Stimulated activated memory B cell treated with anti-CD40 and anti-IgM and Interleukin-4, amounts not matched to agents 10 μg/mL and 1 μg/mL and 100 μg/mL, for 72 hours (primary cell): ENCODE results near the gene DPP10.
"Not testable (repeated sequence)": the region's sequence is repeated elsewhere in the genome, so short reads cannot be mapped to it uniquely, and the experiment has no call there.

ENCODE experiments used
- ATAC-seq: fragments of 150-1000 bp; cut with Tn5 transposase; 2 replicates; pipeline ENCODE4 v1.10.0; 2021
- H3K27ac Mint-ChIP-seq: one replicate; pipeline ENCODE4 v1.8.0; 2022; ENCODE audit warnings: mild to moderate bottlenecking, mixed read lengths
- H3K27me3 Mint-ChIP-seq: one replicate; pipeline ENCODE4 v1.8.0; 2022; ENCODE audit warnings: mixed read lengths
- H3K36me3 Mint-ChIP-seq: one replicate; pipeline ENCODE4 v1.8.0; 2022; ENCODE audit warnings: mixed read lengths
- H3K4me1 Mint-ChIP-seq: one replicate; pipeline ENCODE4 v1.8.0; 2022; ENCODE audit warnings: mixed read lengths
- H3K4me3 Mint-ChIP-seq: one replicate; pipeline ENCODE4 v1.8.0; 2022; ENCODE audit warnings: mild to moderate bottlenecking, moderate library complexity, mixed read lengths
- H3K9me3 Mint-ChIP-seq: one replicate; pipeline ENCODE4 v1.8.0; 2022; ENCODE audit warnings: mixed read lengths

DPP10 gene

GRCh38 chr2:115389024-115389423 lies 946.6 kb downstream of the DPP10 start:
- H3K27me3 Mint-ChIP-seq, result no peaks in the 10 kb centered on the region
- no peak overlapping the region for H3K27ac Mint-ChIP-seq
- no peaks in the 10 kb centered on the region for H3K36me3 Mint-ChIP-seq
- no peak overlapping the region for H3K4me3 Mint-ChIP-seq
- H3K4me1 Mint-ChIP-seq, result no peaks in the 10 kb centered on the region
- H3K9me3 Mint-ChIP-seq, result peaks cover 8% of the 10 kb centered on the region
- ATAC-seq, result no peak

- Mint-ChIP-seq H3K4me3 (no peak overlapping the region), H3K36me3 (no peaks in the 10 kb centered on the region), H3K4me1 (no peaks in the 10 kb centered on the region), H3K27ac (no peak overlapping the region), H3K9me3 (peaks cover 3% of the 10 kb centered on the region), H3K27me3 (no peaks in the 10 kb centered on the region)
- ATAC-seq, result no peak
Measured at GRCh38 chr2:115389898-115390565, 947.6 kb downstream of the DPP10 start.

GRCh38 chr2:115396579-115396978 lies 954.1 kb downstream of the DPP10 start:
- H3K27me3 Mint-ChIP-seq, result no peaks in the 10 kb centered on the region
- no peak for ATAC-seq
- no peak overlapping the region for H3K4me3 Mint-ChIP-seq
- no peak overlapping the region for H3K27ac Mint-ChIP-seq
- no peaks in the 10 kb centered on the region for H3K4me1 Mint-ChIP-seq
- peaks cover 6% of the 10 kb centered on the region for H3K9me3 Mint-ChIP-seq
- H3K36me3 Mint-ChIP-seq, result no peaks in the 10 kb centered on the region

- no peaks in the 10 kb centered on the region for H3K4me1 Mint-ChIP-seq
- ATAC-seq, result no peak
- no peaks in the 10 kb centered on the region for H3K36me3 Mint-ChIP-seq
- H3K27me3 Mint-ChIP-seq, result no peaks in the 10 kb centered on the region
- no peak overlapping the region for H3K4me3 Mint-ChIP-seq
- H3K9me3 Mint-ChIP-seq, result no peaks in the 10 kb centered on the region
- no peak overlapping the region for H3K27ac Mint-ChIP-seq
Measured at GRCh38 chr2:115400940-115401339, 958.5 kb downstream of the DPP10 start.

GRCh38 chr2:115412501-115412900 lies 970.1 kb downstream of the DPP10 start:
- peaks cover 4% of the 10 kb centered on the region for H3K9me3 Mint-ChIP-seq
- no peak for ATAC-seq
- H3K36me3 Mint-ChIP-seq, result no peaks in the 10 kb centered on the region

GRCh38 chr2:115413791-115414190 lies 971.4 kb downstream of the DPP10 start:
- H3K4me1 Mint-ChIP-seq, result no peaks in the 10 kb centered on the region
- H3K9me3 Mint-ChIP-seq, result peaks cover 9% of the 10 kb centered on the region
- no peaks in the 10 kb centered on the region for H3K36me3 Mint-ChIP-seq
- no peak for ATAC-seq
- H3K27ac Mint-ChIP-seq, result no peak overlapping the region
- no peak overlapping the region for H3K4me3 Mint-ChIP-seq
- no peaks in the 10 kb centered on the region for H3K27me3 Mint-ChIP-seq

More at GRCh38 chr2:115412501-115412900, 970.1 kb downstream of the DPP10 start:
- Mint-ChIP-seq H3K4me3 (no peak overlapping the region), H3K27me3 (no peaks in the 10 kb centered on the region), H3K4me1 (no peaks in the 10 kb centered on the region), H3K27ac (no peak overlapping the region)

GRCh38 chr2:115414466-115414865 lies 972.0 kb downstream of the DPP10 start:
- Mint-ChIP-seq H3K27me3 (no peaks in the 10 kb centered on the region), H3K4me1 (no peaks in the 10 kb centered on the region), H3K9me3 (peaks cover 9% of the 10 kb centered on the region), H3K36me3 (no peaks in the 10 kb centered on the region), H3K4me3 (no peak overlapping the region), H3K27ac (no peak overlapping the region)
- no peak for ATAC-seq

GRCh38 chr2:115422004-115422634 lies 979.7 kb downstream of the DPP10 start:
- ATAC-seq, result no peak
- Mint-ChIP-seq H3K36me3 (no peaks in the 10 kb centered on the region), H3K27me3 (no peaks in the 10 kb centered on the region), H3K9me3 (peaks cover 7% of the 10 kb centered on the region), H3K27ac (no peak overlapping the region), H3K4me3 (no peak overlapping the region), H3K4me1 (no peaks in the 10 kb centered on the region)

GRCh38 chr2:115427436-115427835 lies 985.0 kb downstream of the DPP10 start:
- Mint-ChIP-seq H3K27ac (no peak overlapping the region), H3K27me3 (no peaks in the 10 kb centered on the region), H3K36me3 (no peaks in the 10 kb centered on the region), H3K4me1 (no peaks in the 10 kb centered on the region), H3K4me3 (no peak overlapping the region), H3K9me3 (peaks cover 12% of the 10 kb centered on the region)
- ATAC-seq, result no peak

GRCh38 chr2:115440746-115441145 lies 998.3 kb downstream of the DPP10 start:
- not testable (repeated sequence) for H3K27me3 Mint-ChIP-seq

GRCh38 chr2:115443539-115444185 lies 1001.2 kb downstream of the DPP10 start:
- Mint-ChIP-seq H3K9me3 (peaks cover 19% of the 10 kb centered on the region), H3K4me1 (no peaks in the 10 kb centered on the region)
- ATAC-seq, result no peak

More at GRCh38 chr2:115440746-115441145, 998.3 kb downstream of the DPP10 start:
- not testable (repeated sequence) for H3K36me3 Mint-ChIP-seq, H3K4me3 Mint-ChIP-seq, H3K27ac Mint-ChIP-seq, ATAC-seq, H3K4me1 Mint-ChIP-seq
- H3K9me3 Mint-ChIP-seq, result peaks cover 14% of the 10 kb centered on the region

GRCh38 chr2:115460008-115460407 lies 1017.6 kb downstream of the DPP10 start:
- Mint-ChIP-seq H3K27me3 (no peaks in the 10 kb centered on the region), H3K4me3 (no peak overlapping the region), H3K27ac (no peak overlapping the region), H3K4me1 (no peaks in the 10 kb centered on the region), H3K9me3 (no peaks in the 10 kb centered on the region), H3K36me3 (no peaks in the 10 kb centered on the region)
- no peak for ATAC-seq

More at GRCh38 chr2:115443539-115444185, 1001.2 kb downstream of the DPP10 start:
- Mint-ChIP-seq H3K27ac (no peak overlapping the region), H3K4me3 (no peak overlapping the region), H3K36me3 (no peaks in the 10 kb centered on the region), H3K27me3 (no peaks in the 10 kb centered on the region)

- H3K27ac Mint-ChIP-seq, result no peak overlapping the region
- H3K9me3 Mint-ChIP-seq, result peaks cover 3% of the 10 kb centered on the region
- no peak overlapping the region for H3K4me3 Mint-ChIP-seq
- no peaks in the 10 kb centered on the region for H3K36me3 Mint-ChIP-seq
- no peaks in the 10 kb centered on the region for H3K27me3 Mint-ChIP-seq
- no peaks in the 10 kb centered on the region for H3K4me1 Mint-ChIP-seq
- ATAC-seq, result no peak
Measured at GRCh38 chr2:115480741-115481140, 1038.3 kb downstream of the DPP10 start.

GRCh38 chr2:115481842-115482241 lies 1039.4 kb downstream of the DPP10 start:
- ATAC-seq, result no peak
- Mint-ChIP-seq H3K4me1 (no peaks in the 10 kb centered on the region), H3K9me3 (peaks cover 3% of the 10 kb centered on the region), H3K36me3 (no peaks in the 10 kb centered on the region), H3K27me3 (no peaks in the 10 kb centered on the region), H3K4me3 (no peak overlapping the region), H3K27ac (no peak overlapping the region)

- ATAC-seq, result no peak
- Mint-ChIP-seq H3K36me3 (no peaks in the 10 kb centered on the region), H3K4me3 (no peak overlapping the region), H3K4me1 (no peaks in the 10 kb centered on the region), H3K9me3 (peaks cover 3% of the 10 kb centered on the region), H3K27me3 (no peaks in the 10 kb centered on the region), H3K27ac (no peak overlapping the region)
Measured at GRCh38 chr2:115483666-115484065, 1041.2 kb downstream of the DPP10 start.

- peaks cover 3% of the 10 kb centered on the region for H3K9me3 Mint-ChIP-seq
- H3K27ac Mint-ChIP-seq, result no peak overlapping the region
- no peak for ATAC-seq
- no peaks in the 10 kb centered on the region for H3K36me3 Mint-ChIP-seq
- no peak overlapping the region for H3K4me3 Mint-ChIP-seq
- H3K27me3 Mint-ChIP-seq, result no peaks in the 10 kb centered on the region
- no peaks in the 10 kb centered on the region for H3K4me1 Mint-ChIP-seq
Measured at GRCh38 chr2:115484486-115484885, 1042.0 kb downstream of the DPP10 start.
